GM19043 (cell line): ENCODE measurements around the gene SLC39A11.

ENCODE experiments used
- ATAC-seq: cut with Tn5 transposase; IDR thresholded peaks from one replicate; pipeline ENCODE4 v1.9.1; 2021; ENCODE audit warnings: low read depth; ENCODE audit not compliant: unreplicated experiment

Gene SLC39A11

GRCh38 chr17:72984926-72985325 is 107.6 kb downstream of the SLC39A11 start:
- ATAC-seq, result no peak

GRCh38 chr17:72984145-72984925 is 108.2 kb downstream of the SLC39A11 start:
- ATAC-seq, result no peak

DNA sequence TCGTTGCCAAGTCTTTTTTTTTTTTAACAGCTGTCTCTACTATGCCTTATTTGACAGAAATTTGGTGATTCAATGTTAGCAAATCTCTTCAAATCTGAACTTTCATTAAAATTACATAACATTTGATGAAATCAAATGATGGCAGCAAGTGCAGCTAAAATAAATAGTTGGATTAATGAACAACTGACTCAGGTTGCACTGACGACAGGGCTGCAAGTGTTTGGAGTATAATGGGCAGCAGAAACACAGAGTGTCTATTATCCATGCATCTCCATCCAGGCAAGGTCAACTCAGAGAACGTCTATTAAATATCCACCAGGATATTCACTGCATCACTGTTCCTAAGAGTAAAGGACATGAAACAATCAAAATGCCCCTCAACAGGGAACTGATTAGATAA is 109.8 kb downstream of the SLC39A11 start:
- ATAC-seq, result no peak

GRCh38 chr17:72978593-72979218 is 113.8 kb downstream of the SLC39A11 start:
- ATAC-seq, result no peak

GRCh38 chr17:72977771-72978417 is 114.6 kb downstream of the SLC39A11 start:
- no peak for ATAC-seq

- ATAC-seq, result peak; percentile 45
Observed at GRCh38 chr17:72976971-72977770, 115.3 kb downstream of the SLC39A11 start.

- ATAC-seq, result no peak
Observed at GRCh38 chr17:72975509-72975908, 117.0 kb downstream of the SLC39A11 start.

DNA sequence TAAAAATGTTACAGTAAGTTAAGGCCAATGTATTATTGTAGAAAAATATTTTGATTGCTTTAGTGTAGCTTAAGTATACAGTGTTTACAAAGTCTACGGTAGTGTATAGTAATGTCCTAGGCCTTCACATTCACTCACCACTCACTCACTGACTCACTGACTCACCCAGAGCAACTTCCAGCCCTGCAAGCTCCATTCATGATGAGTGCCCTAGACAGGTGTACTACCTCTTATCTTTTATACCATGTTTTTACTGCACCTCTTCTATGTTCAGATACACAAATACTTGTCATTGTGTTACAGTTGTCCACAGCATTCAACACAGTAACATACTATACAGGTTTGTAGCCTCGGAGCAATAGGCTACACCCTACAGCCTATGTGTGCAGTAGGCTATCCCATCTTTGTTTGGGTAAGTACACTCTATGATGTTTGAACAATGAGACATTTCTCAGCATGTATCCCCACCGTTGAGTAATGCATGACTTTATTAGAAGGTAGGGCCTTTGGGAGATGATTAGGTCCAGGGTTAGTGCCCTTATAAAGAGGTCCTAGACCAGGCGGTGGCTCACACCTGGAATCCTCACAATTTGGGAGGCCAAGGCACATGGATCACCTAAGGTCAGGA is 117.8 kb downstream of the SLC39A11 start:
- ATAC-seq, result no peak

DNA sequence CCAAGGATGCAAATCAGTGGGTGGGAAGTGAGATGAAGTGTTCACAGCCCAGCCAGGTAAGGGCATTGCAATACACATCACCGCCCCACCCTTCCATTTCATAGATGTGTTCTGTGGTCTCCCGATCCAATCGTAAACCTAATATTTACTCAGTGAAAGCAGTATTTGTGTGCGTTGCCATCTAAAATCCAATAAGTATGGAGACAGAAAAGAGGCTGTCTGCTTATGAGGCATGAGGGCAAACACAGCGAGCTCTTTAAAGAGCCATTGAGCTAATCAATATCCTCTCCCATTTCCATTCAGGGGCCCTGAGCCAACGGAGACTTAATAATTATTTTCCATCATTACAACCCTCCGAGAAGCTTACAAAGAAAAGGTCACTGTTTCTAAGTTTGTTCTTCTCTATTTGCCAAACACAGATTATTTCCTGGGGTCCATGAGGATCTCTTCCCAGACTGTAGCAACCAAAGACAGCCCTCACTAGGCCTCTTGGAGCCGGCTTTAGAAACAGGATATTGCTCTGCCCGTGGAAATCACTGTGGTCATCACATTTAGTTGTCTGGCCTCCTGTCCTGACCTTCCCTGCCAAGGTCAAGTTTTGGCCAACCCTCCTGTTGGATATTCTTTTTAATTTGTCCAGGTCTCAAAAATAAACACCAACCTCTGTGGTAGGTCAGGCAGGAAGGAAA is 120.1 kb downstream of the SLC39A11 start:
- ATAC-seq, result no peak

DNA sequence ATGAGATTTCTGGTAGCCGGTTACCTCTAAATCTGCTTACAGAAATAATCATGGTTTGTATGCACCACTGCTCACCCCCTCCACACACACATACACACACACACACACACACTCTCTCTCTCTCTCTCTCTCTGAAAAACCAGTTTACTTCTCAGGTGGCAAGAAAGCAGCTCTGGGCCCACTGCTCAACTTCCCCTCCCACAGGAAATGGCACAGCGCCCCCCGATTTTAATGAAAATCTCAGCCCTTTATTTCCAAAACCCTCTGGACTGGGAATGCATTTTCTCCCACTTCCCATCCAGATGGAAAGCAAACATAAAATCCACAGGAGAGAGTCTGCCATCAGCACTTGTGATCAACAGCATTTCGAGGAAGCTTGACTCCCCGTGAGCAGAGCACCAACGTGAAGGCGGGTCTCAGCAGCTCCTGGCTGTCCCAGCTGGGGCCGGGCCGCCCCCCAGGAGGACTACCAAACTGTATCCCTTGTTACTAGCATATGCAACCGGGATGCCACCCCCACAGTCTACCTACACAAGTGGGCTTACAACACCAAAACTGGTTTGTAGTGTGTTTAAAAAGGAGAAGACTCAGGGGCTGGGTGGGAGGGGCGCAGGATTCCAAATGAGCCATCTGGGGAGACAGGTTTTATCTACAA is 121.1 kb downstream of the SLC39A11 start:
- no peak for ATAC-seq

- ATAC-seq, result no peak
Observed at GRCh38 chr17:72970797-72971196, 121.7 kb downstream of the SLC39A11 start.

- ATAC-seq, result no peak
Observed at GRCh38 chr17:72970246-72970645, 122.2 kb downstream of the SLC39A11 start.

GRCh38 chr17:72969293-72969906 is 123.1 kb downstream of the SLC39A11 start:
- no peak for ATAC-seq

DNA sequence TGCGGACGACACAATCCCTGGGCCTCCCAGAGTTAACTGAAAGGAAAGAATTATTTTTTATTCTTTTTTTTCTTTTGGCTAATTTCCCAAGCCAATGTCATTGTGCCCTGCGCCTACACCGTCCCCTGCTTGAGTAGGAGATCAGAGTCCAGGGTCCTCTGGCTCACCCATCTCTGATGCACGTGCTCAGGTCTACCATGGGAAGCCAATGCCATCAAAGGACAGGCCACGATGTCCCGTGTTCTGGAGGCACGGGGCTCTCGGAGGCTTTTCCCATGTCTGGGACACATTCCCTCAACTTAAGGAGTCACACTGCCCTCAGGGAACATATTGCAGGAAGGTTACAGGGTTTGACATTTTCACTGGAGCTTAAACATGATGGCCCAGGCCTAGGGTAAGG is 123.7 kb downstream of the SLC39A11 start:
- ATAC-seq, result no peak

DNA sequence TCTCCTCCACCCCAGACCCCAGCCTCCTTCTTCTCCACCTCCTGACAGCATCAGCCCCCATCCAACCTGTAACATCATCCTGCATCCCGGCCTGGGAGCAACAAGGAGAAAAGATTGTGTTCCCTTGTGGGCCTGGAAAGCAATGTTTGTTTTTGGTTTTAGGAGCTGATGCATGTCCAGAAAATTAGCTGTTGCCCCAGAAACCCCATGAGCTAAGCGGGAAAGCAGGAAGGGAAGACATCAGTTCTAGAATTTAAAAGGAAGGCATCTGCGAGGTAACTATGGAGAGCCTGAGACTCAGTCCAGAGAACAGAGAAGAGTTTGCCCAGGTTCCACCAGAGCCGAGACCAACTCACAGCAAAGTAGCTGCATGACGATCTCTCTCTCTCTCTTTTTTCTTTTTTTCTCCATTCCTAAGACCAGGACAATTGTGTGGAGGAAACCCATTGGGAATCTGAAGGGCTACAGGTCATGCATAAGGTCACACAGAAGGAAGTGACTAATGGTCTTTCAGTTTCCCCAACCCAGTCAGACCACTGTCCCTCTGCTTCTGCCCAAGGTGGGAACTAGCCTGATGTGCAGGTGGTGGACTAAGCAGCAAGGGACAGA is 124.4 kb downstream of the SLC39A11 start:
- ATAC-seq, result no peak

GRCh38 chr17:72967277-72967970 is 125.1 kb downstream of the SLC39A11 start:
- no peak for ATAC-seq

GRCh38 chr17:72962106-72962505 is 130.4 kb downstream of the SLC39A11 start:
- ATAC-seq, result no peak
